K562 (cell line): ENCODE measurements around the gene L3HYPDH. TPM values are rescaled to one million over a fixed set of nuclear protein-coding genes. Genes with fewer than 3 reads are reported as not detected.

Source experiments
- PML ChIP-seq: IDR thresholded peaks from 2 replicates; pipeline ENCODE4 v1.6.1; 2012; ENCODE audit warnings: low read length, inconsistent platforms
- POLR3G ChIP-seq: IDR thresholded peaks from 2 replicates; pipeline ENCODE4 v1.6.1; 2011; ENCODE audit not compliant: insufficient read length, insufficient replicate concordance; ENCODE audit errors: extremely low read depth
- SMAD1 ChIP-seq: fragments of 150-350 bp; IDR thresholded peaks from 2 replicates; pipeline ENCODE4 v1.6.1; 2014; ENCODE audit warnings: low read length, low read depth; ENCODE audit not compliant: partially characterized antibody
- TEAD1 ChIP-seq, 2 experiments: fragments of 450-650 bp in 1 of 2; sonication (generic) in 1 of 2; formaldehyde crosslinking; IDR thresholded peaks; 2 replicates each; pipeline versions ENCODE4 v1.4.0 to v1.8.0; 2020 to 2022; ENCODE audit warnings: mild to moderate bottlenecking in 2 of 2, missing genetic modification reagents in 1 of 2
- TOE1 ChIP-seq, 2 experiments: fragments of 450-650 bp in 1 of 2; sonication (generic) in 1 of 2; formaldehyde crosslinking in 1 of 2; IDR thresholded peaks; 2 replicates each; pipeline versions ENCODE4 v1.7.1 to v1.8.0; 2016 to 2022; ENCODE audit warnings: borderline replicate concordance in 2 of 2, mild to moderate bottlenecking in 2 of 2, antibody characterized with exemption in 1 of 2, inconsistent platforms in 1 of 2, low read depth in 1 of 2, missing genetic modification reagents in 1 of 2, moderate library complexity in 1 of 2
- XRCC3 ChIP-seq: fragments of 450-650 bp; IDR thresholded peaks from 2 replicates; pipeline ENCODE4 v1.6.1; 2017; ENCODE audit warnings: mild to moderate bottlenecking, moderate library complexity
- ZNF174 ChIP-seq: fragments of 250-450 bp; sonication (Bioruptor Pico); IDR thresholded peaks from 2 replicates; pipeline ENCODE4 v1.4.0; 2020; ENCODE audit warnings: mild to moderate bottlenecking
- polyA plus RNA-seq, 8 experiments: library from polyadenylated mRNA; depleted of rRNA in 4 of 8; stranded (reverse) in 5 of 8; unstranded in 3 of 8; fragments of >200 nt; fragmentation: Nextera tagmentation in 2 of 8; fragmentation: Illumina TruSeq in 1 of 8; extraction: Ambion mirVana in 2 of 8; extraction: Trizol in 1 of 8; gene quantifications; 2 replicates each; pipeline versions ENCODE4 v1.2.1 to v1.2.3, GENCODE V29; 2011 to 2014; ENCODE audit warnings: inconsistent platforms in 1 of 8, missing spikeins in 1 of 8
- total RNA-seq, 7 experiments: library from RNA; depleted of rRNA in 6 of 7; stranded (reverse); fragments of >200 nt in 6 of 7; fragmentation: Illumina TruSeq in 2 of 7; extraction: Trizol in 2 of 7; gene quantifications; 2 replicates each; pipeline versions ENCODE4 v1.2.1 to v1.2.3, GENCODE V29; 2011 to 2021; ENCODE audit warnings: low replicate concordance in 1 of 7
- TF ChIP-seq, protein P1 (sequence below): IDR thresholded peaks from 3 replicates; pipeline ENCODE4 v1.6.1; 2011; ENCODE audit warnings: borderline replicate concordance, mild to moderate bottlenecking; ENCODE audit not compliant: insufficient read length, insufficient read depth
- TF ChIP-seq, protein P2 (sequence below): sonication (generic); formaldehyde crosslinking; IDR thresholded peaks from 2 replicates; pipeline ENCODE4 v1.8.1; 2022; ENCODE audit warnings: missing genetic modification reagents
- TF ChIP-seq, protein P3 (sequence below): fragments of 450-650 bp; IDR thresholded peaks from 2 replicates; pipeline ENCODE4 v1.7.1; 2018; ENCODE audit warnings: mild to moderate bottlenecking, low read depth; ENCODE audit not compliant: partially characterized antibody
- TF ChIP-seq, protein P4 (sequence below): fragments of 450-650 bp; formaldehyde crosslinking; IDR thresholded peaks from 2 replicates; pipeline ENCODE4 v1.4.0; 2020; ENCODE audit warnings: mild to moderate bottlenecking, moderate library complexity
- TF ChIP-seq, protein P5 (sequence below): fragments of 200-800 bp; sonication (Bioruptor generic); IDR thresholded peaks from 2 replicates; pipeline ENCODE4 v1.6.1; 2017; ENCODE audit warnings: missing genetic modification characterization, missing compliant biosample characterization

L3HYPDH gene
- total and polyA plus RNA-seq, 9 of the 15 experiments (the other 6 are each of a cell fraction or from before 2014, with no cell fraction given) = 12.8 to 36.5 (median 19.3) TPM

DNA sequence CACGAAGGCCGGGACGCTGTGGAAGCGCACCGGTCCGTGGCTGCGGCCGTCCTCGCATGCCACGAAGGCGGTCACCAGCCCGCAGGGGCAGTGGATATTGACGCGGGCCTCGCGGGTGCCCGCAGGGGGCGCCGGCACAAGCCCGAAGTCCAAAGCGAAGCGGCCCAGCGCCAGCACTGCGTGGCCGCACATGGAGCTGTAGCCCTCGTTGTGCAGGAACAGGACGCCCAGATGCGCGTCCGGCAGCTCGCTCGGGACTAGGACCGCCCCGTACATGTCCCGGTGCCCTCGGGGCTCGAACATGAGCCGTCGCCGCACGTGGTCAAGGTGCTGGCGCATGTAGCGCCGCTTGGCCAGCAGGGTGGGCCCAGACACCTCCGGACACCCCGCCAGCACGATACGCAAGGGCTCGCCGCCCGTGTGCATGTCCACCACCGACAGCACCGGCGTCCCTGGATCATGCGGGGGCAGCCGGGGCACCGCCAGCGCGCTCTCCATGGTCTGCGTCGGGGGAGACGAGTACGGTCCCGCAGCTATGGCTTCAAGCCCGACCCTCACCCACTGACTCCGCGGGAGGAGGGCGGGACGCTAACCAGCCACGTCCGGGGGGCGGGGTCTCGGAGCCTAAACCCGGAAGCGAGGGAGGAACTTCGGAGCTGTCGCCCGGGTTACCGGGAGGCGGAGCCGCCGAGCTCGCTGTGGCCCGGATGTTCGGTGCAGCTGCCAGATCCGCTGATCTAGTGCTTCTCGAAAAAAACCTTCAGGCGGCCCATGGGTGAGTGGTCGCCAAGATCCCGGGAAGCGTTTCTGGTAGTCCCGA, at the start of gene L3HYPDH, which contains the start of gene JKAMP (continued):
- TF ChIP-seq TEAD1 (CRISPR knock-in tag; IDR thresholded peaks at IDR 0.05) = peak in 1 of 2 experiments; percentile 52; a peak in 1 of 4 replicates
- TF ChIP-seq TOE1 (IDR thresholded peaks at IDR 0.05; ENCODE audit: borderline replicate concordance) = peak; percentile 65; the same call in 1 of the 2 replicates
- TF ChIP-seq TOE1 (CRISPR knock-in tag; IDR thresholded peaks at IDR 0.05; ENCODE audit: borderline replicate concordance, low read depth) = 0 out of 2 replicates have a peak, but pooled peaks have one; percentile 17
- TF ChIP-seq ZNF174 (CRISPR knock-in tag) = no peak
- TF ChIP-seq, protein P1, sequence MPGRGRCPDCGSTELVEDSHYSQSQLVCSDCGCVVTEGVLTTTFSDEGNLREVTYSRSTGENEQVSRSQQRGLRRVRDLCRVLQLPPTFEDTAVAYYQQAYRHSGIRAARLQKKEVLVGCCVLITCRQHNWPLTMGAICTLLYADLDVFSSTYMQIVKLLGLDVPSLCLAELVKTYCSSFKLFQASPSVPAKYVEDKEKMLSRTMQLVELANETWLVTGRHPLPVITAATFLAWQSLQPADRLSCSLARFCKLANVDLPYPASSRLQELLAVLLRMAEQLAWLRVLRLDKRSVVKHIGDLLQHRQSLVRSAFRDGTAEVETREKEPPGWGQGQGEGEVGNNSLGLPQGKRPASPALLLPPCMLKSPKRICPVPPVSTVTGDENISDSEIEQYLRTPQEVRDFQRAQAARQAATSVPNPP = no peak
- TF ChIP-seq, protein P2, sequence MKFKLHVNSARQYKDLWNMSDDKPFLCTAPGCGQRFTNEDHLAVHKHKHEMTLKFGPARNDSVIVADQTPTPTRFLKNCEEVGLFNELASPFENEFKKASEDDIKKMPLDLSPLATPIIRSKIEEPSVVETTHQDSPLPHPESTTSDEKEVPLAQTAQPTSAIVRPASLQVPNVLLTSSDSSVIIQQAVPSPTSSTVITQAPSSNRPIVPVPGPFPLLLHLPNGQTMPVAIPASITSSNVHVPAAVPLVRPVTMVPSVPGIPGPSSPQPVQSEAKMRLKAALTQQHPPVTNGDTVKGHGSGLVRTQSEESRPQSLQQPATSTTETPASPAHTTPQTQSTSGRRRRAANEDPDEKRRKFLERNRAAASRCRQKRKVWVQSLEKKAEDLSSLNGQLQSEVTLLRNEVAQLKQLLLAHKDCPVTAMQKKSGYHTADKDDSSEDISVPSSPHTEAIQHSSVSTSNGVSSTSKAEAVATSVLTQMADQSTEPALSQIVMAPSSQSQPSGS (CRISPR knock-in tag) = no peak
- TF ChIP-seq PML = peak; percentile 70; the same call in 1 of the 2 replicates
- TF ChIP-seq POLR3G = no peak
- no peak for TF ChIP-seq XRCC3
- no peak for TF ChIP-seq SMAD1
- TF ChIP-seq, protein P3, sequence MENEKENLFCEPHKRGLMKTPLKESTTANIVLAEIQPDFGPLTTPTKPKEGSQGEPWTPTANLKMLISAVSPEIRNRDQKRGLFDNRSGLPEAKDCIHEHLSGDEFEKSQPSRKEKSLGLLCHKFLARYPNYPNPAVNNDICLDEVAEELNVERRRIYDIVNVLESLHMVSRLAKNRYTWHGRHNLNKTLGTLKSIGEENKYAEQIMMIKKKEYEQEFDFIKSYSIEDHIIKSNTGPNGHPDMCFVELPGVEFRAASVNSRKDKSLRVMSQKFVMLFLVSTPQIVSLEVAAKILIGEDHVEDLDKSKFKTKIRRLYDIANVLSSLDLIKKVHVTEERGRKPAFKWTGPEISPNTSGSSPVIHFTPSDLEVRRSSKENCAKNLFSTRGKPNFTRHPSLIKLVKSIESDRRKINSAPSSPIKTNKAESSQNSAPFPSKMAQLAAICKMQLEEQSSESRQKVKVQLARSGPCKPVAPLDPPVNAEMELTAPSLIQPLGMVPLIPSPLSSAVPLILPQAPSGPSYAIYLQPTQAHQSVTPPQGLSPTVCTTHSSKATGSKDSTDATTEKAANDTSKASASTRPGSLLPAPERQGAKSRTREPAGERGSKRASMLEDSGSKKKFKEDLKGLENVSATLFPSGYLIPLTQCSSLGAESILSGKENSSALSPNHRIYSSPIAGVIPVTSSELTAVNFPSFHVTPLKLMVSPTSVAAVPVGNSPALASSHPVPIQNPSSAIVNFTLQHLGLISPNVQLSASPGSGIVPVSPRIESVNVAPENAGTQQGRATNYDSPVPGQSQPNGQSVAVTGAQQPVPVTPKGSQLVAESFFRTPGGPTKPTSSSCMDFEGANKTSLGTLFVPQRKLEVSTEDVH = peak; percentile 28
- TF ChIP-seq, protein P4, sequence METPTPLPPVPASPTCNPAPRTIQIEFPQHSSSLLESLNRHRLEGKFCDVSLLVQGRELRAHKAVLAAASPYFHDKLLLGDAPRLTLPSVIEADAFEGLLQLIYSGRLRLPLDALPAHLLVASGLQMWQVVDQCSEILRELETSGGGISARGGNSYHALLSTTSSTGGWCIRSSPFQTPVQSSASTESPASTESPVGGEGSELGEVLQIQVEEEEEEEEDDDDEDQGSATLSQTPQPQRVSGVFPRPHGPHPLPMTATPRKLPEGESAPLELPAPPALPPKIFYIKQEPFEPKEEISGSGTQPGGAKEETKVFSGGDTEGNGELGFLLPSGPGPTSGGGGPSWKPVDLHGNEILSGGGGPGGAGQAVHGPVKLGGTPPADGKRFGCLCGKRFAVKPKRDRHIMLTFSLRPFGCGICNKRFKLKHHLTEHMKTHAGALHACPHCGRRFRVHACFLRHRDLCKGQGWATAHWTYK (CRISPR knock-in tag) = no peak
- TF ChIP-seq, protein P5, sequence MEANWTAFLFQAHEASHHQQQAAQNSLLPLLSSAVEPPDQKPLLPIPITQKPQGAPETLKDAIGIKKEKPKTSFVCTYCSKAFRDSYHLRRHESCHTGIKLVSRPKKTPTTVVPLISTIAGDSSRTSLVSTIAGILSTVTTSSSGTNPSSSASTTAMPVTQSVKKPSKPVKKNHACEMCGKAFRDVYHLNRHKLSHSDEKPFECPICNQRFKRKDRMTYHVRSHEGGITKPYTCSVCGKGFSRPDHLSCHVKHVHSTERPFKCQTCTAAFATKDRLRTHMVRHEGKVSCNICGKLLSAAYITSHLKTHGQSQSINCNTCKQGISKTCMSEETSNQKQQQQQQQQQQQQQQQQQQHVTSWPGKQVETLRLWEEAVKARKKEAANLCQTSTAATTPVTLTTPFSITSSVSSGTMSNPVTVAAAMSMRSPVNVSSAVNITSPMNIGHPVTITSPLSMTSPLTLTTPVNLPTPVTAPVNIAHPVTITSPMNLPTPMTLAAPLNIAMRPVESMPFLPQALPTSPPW = no peak; the same call in 1 of the 2 replicates
